Mucosa of descending colon (tissue), 3 donors: ENCODE results near the gene DLST. TPM values are rescaled to one million over a fixed set of nuclear protein-coding genes. Genes with fewer than 3 reads are reported as not detected.

Experiments
- ATAC-seq: fragments of 200-7000 bp; cut with Tn5 transposase; one replicate; pipeline ENCODE4 v1.9.1; 2020; ENCODE audit warnings: mild to moderate bottlenecking, moderate library complexity
- DNase-seq, 3 donors: peaks; one replicate each; pipeline ENCODE4 v3.0.0-alpha.2; 2020
- H3K36me3 ChIP-seq: fragments of 200-600 bp; one replicate; pipeline ENCODE4 v1.8.0; 2021; ENCODE audit warnings: low read depth, mild to moderate bottlenecking
- H3K4me1 ChIP-seq: fragments of 200-600 bp; one replicate; pipeline ENCODE4 v1.8.0; 2021; ENCODE audit warnings: low read depth, mild to moderate bottlenecking
- H3K4me3 ChIP-seq: fragments of 200-600 bp; one replicate; pipeline ENCODE4 v1.8.0; 2021; ENCODE audit warnings: mild to moderate bottlenecking
- H3K9me3 ChIP-seq: fragments of 200-600 bp; one replicate; pipeline ENCODE4 v1.8.0; 2021; ENCODE audit warnings: mild to moderate bottlenecking
- intact Hi-C, 2 donors: fragments of 100-400 bp; cut with DNase I in 1 of 2; cut with micrococcal nuclease in 1 of 2; formaldehyde crosslinking; loops; one replicate each; pipeline versions ENCODE4 v1.11.0 to v1.11.1; 2022; cut with DNase I, micrococcal nuclease
- long read RNA-seq, 2 donors: library from polyadenylated mRNA; unstranded; transcript quantifications; one replicate each; pipeline ENCODE4 v2.0.0, GENCODE V29; 2019 to 2021
- total RNA-seq, 3 donors: library from RNA; stranded (reverse); fragmentation: NEBNext Ultra II Directional in 2 of 3; extraction: Animal tissue kit (Norgen Biotek cat#: 25700) in 2 of 3; gene quantifications; one replicate each; pipeline versions ENCODE4 v1.2.1 to v1.2.4, GENCODE V29; 2021 to 2023
- TF ChIP-seq, protein P1 (sequence below): fragments of 200-600 bp; IDR thresholded peaks from one replicate; pipeline ENCODE4 v1.8.0; 2022; ENCODE audit warnings: antibody characterized with exemption, mild to moderate bottlenecking
- donor health status: DM: no; HTN: no; CAD: no; lungs with moderate emphysema.
- donor health status: DM: no; HTN: no; CAD: no.
- donor health status: DM: no; HTN: yes; CAD: no.

The DLST gene
- 100 to 1,000 TPM; 106 to 125 (median 121) TPM for total RNA-seq
- long read RNA-seq, donor 1, partial matches to known transcripts = 1 of 4 reads
- long read RNA-seq, donor 1, other reads (novel, unspliced or antisense) = 0 of 4 reads
- long read RNA-seq, donor 2, partial matches to known transcripts = 1 of 3 reads
- long read RNA-seq, donor 2, other reads (novel, unspliced or antisense) = 0 of 3 reads

DNA sequence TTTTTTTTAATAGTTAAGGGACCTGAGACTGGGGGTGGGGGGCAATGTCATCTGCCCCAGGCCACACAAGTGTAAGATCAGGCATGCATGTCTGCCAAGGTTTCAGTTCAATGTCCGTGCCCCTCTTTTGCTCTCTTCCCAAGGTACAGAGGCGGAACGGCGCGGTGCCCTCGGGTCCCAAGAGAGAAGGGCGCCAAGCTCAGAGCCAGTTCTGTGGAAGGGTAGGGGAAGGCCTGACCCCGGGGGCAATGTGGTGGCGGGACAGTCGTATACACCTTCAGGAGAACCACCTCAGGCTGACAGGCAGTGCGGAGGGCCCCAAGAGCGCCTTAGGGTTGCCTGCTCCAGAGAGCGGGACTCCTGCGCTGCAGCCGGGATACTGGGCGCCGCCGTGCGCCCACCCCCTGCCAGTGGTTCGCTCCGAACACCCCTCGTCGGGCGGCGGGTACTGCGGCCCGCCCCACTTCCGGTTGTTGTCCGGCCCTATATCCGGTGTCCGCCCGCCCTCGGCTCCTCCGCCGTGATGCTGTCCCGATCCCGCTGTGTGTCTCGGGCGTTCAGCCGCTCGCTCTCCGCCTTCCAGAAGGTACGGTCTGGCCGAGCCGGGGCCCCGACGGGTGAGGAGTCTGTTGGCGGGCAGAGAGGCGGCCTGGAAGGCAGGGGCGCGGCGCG, at the start of gene DLST:
Gene DLST, plus strand, starts transcription at position 486 of the 672 bp plus-strand sequence. Its CDS starts 38 bp downstream, at position 524.
- intact Hi-C loops = no loop called here
- Histone ChIP-seq H3K9me3 (no peaks in the 10 kb centered on the region), H3K4me1 (peaks cover 19% of the 10 kb centered on the region), H3K36me3 (no peaks in the 10 kb centered on the region), H3K4me3 (peak within 1 kb of the TSS; percentile 76)
- peak; percentile 99 for ATAC-seq
- TF ChIP-seq, protein P1, sequence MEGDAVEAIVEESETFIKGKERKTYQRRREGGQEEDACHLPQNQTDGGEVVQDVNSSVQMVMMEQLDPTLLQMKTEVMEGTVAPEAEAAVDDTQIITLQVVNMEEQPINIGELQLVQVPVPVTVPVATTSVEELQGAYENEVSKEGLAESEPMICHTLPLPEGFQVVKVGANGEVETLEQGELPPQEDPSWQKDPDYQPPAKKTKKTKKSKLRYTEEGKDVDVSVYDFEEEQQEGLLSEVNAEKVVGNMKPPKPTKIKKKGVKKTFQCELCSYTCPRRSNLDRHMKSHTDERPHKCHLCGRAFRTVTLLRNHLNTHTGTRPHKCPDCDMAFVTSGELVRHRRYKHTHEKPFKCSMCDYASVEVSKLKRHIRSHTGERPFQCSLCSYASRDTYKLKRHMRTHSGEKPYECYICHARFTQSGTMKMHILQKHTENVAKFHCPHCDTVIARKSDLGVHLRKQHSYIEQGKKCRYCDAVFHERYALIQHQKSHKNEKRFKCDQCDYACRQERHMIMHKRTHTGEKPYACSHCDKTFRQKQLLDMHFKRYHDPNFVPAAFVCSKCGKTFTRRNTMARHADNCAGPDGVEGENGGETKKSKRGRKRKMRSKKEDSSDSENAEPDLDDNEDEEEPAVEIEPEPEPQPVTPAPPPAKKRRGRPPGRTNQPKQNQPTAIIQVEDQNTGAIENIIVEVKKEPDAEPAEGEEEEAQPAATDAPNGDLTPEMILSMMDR = no peak
- peak; percentile 89 to 94 (median 93) for DNase-seq

DNA sequence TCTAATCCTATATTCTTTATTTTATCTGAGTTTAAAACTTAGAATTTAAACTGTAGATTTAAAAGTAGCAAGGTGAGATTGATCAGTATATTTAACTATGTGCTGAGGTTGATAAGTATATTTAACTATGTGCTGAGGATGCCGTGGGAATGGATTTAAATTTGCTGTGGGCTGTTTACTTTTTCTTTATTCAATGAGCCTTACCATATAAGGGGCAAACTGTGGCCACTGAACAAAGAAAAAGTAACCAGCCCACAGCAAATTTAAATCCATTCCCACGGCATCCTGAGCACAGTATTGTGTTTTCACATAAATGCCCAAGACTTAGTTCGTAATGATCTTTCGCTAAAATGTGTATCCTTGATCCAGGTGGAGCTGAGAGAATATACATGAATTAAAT, 48.9 kb upstream of the DLST start:
- no peaks in the 10 kb centered on the region for H3K36me3 ChIP-seq
- H3K4me1 ChIP-seq = no peaks in the 10 kb centered on the region
- TF ChIP-seq, protein P1 = no peak
- intact Hi-C loops = no loop called here
- no peak overlapping the region for H3K4me3 ChIP-seq
- ATAC-seq = no peak
- H3K9me3 ChIP-seq = no peaks in the 10 kb centered on the region
- no peak for DNase-seq

DNA sequence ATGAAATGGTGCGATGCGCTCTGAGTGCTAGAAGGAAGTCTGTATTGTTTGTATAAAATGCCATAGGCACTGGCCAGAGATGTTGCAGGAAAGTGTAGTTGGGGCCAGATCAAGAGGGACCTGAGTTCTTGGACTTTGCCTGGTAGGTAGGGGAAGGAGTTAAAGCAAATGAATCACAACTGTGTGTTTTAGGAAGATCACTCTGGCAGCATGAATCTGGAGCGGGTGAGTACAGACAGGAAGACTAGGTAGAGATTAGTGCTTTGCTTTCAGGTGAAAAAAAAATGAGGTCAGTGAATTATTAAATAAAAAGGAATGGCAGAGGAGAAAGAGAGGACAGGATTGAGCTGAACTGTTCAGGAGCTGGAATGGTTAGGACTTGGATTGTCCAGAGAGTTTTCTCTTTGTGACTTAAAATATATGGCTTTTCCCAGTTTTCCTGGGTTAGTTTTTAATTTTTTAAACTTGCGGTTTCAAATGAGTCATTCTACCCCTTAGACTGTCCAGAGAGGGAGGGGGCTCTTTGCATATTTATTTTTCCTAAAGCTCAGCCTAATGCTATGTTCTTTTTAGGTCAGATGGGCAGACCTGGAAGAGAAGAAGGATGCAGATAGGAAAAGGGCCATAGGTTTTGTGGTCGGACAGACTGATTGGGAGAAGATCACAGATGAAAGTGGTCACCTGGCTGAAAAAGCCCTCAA, 46.9 kb upstream of the DLST start:
- H3K9me3 ChIP-seq = no peaks in the 10 kb centered on the region
- H3K36me3 ChIP-seq = no peaks in the 10 kb centered on the region
- ATAC-seq = no peak
- no peaks in the 10 kb centered on the region for H3K4me1 ChIP-seq
- DNase-seq = no peak
- no peak overlapping the region for H3K4me3 ChIP-seq
- TF ChIP-seq, protein P1 = no peak
- intact Hi-C loops = no loop called here

DNA sequence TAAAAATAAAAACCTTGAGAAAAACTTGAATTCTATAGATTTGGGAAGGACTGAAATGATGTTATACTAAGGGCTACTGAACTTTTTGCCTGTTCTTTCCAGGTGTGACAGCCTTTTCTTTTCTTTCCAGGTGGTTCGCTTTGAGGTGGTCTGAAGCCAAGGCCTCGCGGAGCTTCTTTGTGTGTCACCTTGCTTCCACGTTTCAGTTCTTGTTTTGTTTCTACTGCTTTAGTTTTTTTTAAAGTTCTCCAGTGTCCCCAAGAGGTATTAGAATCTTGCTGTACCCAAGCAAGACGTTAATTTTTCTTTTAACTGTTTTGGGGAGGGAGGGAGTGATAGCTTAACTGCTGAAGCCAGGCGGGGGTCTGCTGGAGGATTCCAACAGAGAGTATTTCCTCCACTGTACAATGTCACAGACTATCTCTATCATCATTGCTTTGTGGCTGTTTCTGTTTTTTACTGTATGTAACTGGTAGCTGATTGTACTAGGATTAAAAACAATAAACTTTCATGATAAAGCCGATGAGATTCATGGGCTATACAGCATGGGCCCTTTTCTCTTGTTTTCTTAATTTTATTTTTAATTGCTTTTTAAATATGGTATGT, 46.0 kb upstream of the DLST start:
- DNase-seq (no peak), ATAC-seq (no peak)
- no peaks in the 10 kb centered on the region for H3K4me1 ChIP-seq
- H3K4me3 ChIP-seq = no peak overlapping the region
- H3K36me3 ChIP-seq = no peaks in the 10 kb centered on the region
- TF ChIP-seq, protein P1 = no peak
- intact Hi-C loops = no loop called here
- H3K9me3 ChIP-seq = no peaks in the 10 kb centered on the region

DNA sequence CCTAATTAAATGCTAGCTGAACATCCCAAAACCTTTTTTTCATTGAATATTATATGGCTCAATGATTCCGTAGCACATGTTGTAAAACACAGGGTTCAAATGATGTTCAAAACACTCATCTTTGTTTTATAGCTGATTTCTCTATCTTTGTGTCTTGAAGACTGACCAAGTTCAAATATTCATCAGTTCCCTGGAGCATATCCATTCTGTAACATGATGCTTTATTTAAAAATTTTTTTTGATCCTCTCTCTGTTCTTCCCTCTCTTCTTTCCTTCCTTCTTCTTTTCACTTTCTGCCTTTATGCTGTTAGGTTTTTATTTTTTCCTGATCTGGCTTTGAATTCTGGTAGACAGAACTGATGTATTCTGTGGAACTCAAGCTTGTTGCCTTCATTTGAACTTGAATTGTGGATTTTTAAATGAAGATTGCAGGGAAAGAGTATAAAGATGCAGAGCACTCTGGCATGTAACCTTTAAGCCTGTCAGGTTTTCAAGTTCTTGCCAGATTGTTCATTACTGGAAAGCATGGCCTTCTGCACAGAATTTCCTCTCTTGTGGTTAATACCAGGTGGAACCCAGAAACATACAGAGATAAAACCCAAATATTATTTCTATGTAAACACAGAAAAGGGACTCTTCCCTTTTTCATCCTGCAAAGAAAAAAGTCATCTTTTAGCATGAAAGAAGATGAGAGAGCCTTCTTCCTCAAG, 45.3 kb upstream of the DLST start:
- H3K4me3 ChIP-seq = no peak overlapping the region
- intact Hi-C loops = no loop called here
- DNase-seq (no peak), ATAC-seq (no peak)
- TF ChIP-seq, protein P1 = no peak
- no peaks in the 10 kb centered on the region for H3K9me3 ChIP-seq
- no peaks in the 10 kb centered on the region for H3K36me3 ChIP-seq
- no peaks in the 10 kb centered on the region for H3K4me1 ChIP-seq
